H9 (cell line): ENCODE data around the gene ERI3. TPM values are rescaled to one million over a fixed set of nuclear protein-coding genes. Genes with fewer than 3 reads are reported as not detected.

ENCODE experiments used
- DNase-seq: peaks from one replicate; pipeline ENCODE4 v3.0.0-alpha.2; 2017
- H2AFZ ChIP-seq: one replicate; pipeline ENCODE4 v1.6.1; 2013; ENCODE audit warnings: mild to moderate bottlenecking, low read length, control low read depth, moderate library complexity
- H2AK5ac ChIP-seq: 2 replicates; pipeline ENCODE4 v1.6.1; 2013; ENCODE audit warnings: low read length, control low read depth, mixed read lengths; ENCODE audit not compliant: insufficient read length
- H2BK120ac ChIP-seq: one replicate; pipeline ENCODE4 v1.6.1; 2013; ENCODE audit warnings: low read depth, mild to moderate bottlenecking, low read length, control low read depth, inconsistent platforms; ENCODE audit not compliant: poor library complexity, severe bottlenecking
- H2BK12ac ChIP-seq: 2 replicates; pipeline ENCODE4 v1.6.1; 2013; ENCODE audit warnings: low read length, control low read depth, mixed read lengths, low read depth; ENCODE audit not compliant: insufficient read length
- H2BK15ac ChIP-seq: 2 replicates; pipeline ENCODE4 v1.6.1; 2013; ENCODE audit warnings: low read depth, low read length, control low read depth
- H2BK20ac ChIP-seq: one replicate; pipeline ENCODE4 v1.6.1; 2013; ENCODE audit warnings: low read depth, mild to moderate bottlenecking, low read length, control low read depth, inconsistent platforms; ENCODE audit not compliant: poor library complexity, severe bottlenecking
- H2BK5ac ChIP-seq: 2 replicates; pipeline ENCODE4 v1.6.1; 2013; ENCODE audit warnings: low read length, control low read depth, mixed read lengths; ENCODE audit not compliant: insufficient read length
- H3K14ac ChIP-seq: 2 replicates; pipeline ENCODE4 v1.6.1; 2013; ENCODE audit warnings: low read length, control low read depth; ENCODE audit not compliant: insufficient read depth
- H3K18ac ChIP-seq: 2 replicates; pipeline ENCODE4 v1.6.1; 2013; ENCODE audit warnings: low read depth, mild to moderate bottlenecking, mixed read lengths, low read length, control low read depth; ENCODE audit not compliant: insufficient read length
- H3K23ac ChIP-seq: 2 replicates; pipeline ENCODE4 v1.6.1; 2013; ENCODE audit warnings: low read length, control low read depth, mixed read lengths, low read depth; ENCODE audit not compliant: insufficient read length
- H3K23me2 ChIP-seq: 2 replicates; pipeline ENCODE4 v1.6.1; 2013; ENCODE audit warnings: low read depth, mild to moderate bottlenecking, mixed read lengths, low read length, control low read depth; ENCODE audit not compliant: insufficient read length, poor library complexity, severe bottlenecking
- H3K27ac ChIP-seq: 2 replicates; pipeline ENCODE4 v1.5.1; 2013; ENCODE audit warnings: low read length, control low read depth, mixed read lengths, low read depth; ENCODE audit not compliant: insufficient read length
- H3K27me3 ChIP-seq: 2 replicates; pipeline ENCODE4 v1.6.1; 2013; ENCODE audit warnings: low read length, control low read depth, inconsistent platforms; ENCODE audit not compliant: insufficient read depth
- H3K4ac ChIP-seq: 2 replicates; pipeline ENCODE4 v1.6.1; 2013; ENCODE audit warnings: low read depth, mild to moderate bottlenecking, control low read depth, inconsistent platforms, low read length, moderate library complexity
- H3K4me1 ChIP-seq: 2 replicates; pipeline ENCODE4 v1.6.1; 2013; ENCODE audit warnings: low read length, control low read depth, inconsistent platforms; ENCODE audit not compliant: insufficient read depth
- H3K4me2 ChIP-seq: 2 replicates; pipeline ENCODE4 v1.6.1; 2013; ENCODE audit warnings: low read length, control low read depth, mixed read lengths; ENCODE audit not compliant: insufficient read length, insufficient read depth
- H3K56ac ChIP-seq: 2 replicates; pipeline ENCODE4 v1.6.1; 2013; ENCODE audit warnings: low read depth, mild to moderate bottlenecking, mixed read lengths, low read length, control low read depth; ENCODE audit not compliant: insufficient read length
- H3K79me1 ChIP-seq: 2 replicates; pipeline ENCODE4 v1.6.1; 2013; ENCODE audit warnings: low read depth, mild to moderate bottlenecking, moderate library complexity, low read length, control low read depth, inconsistent platforms; ENCODE audit not compliant: insufficient read depth, poor library complexity, severe bottlenecking
- H3K79me2 ChIP-seq: 2 replicates; pipeline ENCODE4 v1.6.1; 2013; ENCODE audit warnings: low read length, control low read depth, inconsistent platforms; ENCODE audit not compliant: insufficient read depth
- H3K9ac ChIP-seq: 2 replicates; pipeline ENCODE4 v1.6.1; 2013; ENCODE audit warnings: low read length, control low read depth, mixed read lengths; ENCODE audit not compliant: insufficient read length; ENCODE audit errors: extremely low read depth
- H3K9me3 ChIP-seq: one replicate; pipeline ENCODE4 v1.6.1; 2013; ENCODE audit warnings: low read depth, low read length, inconsistent platforms; ENCODE audit not compliant: control insufficient read depth
- H3T11ph ChIP-seq: one replicate; pipeline ENCODE4 v1.6.1; 2013; ENCODE audit warnings: mild to moderate bottlenecking, low read length, control low read depth, inconsistent platforms
- H4K20me1 ChIP-seq: one replicate; pipeline ENCODE4 v1.6.1; 2013; ENCODE audit not compliant: control insufficient read depth, insufficient read length, insufficient read depth
- H4K5ac ChIP-seq: 2 replicates; pipeline ENCODE4 v1.6.1; 2013; ENCODE audit warnings: low read depth, mild to moderate bottlenecking, mixed read lengths, low read length, control low read depth; ENCODE audit not compliant: insufficient read length
- H4K8ac ChIP-seq: replicated peaks from 2 replicates; pipeline ENCODE4 v1.6.1; 2013; ENCODE audit warnings: low read length, control low read depth, mixed read lengths, low read depth; ENCODE audit not compliant: insufficient read length
- H4K91ac ChIP-seq: 2 replicates; pipeline ENCODE4 v1.6.1; 2013; ENCODE audit warnings: low read depth, mild to moderate bottlenecking, moderate library complexity, mixed read lengths, low read length, control low read depth; ENCODE audit not compliant: insufficient read length
- H3K27ac Mint-ChIP-seq, 3 experiments: 2 replicates in 2 of 3; 3 replicates in 1 of 3; pipeline ENCODE4 v1.8.0; 2020 to 2021; ENCODE audit warnings: mixed read lengths in 3 of 3, mild to moderate bottlenecking in 1 of 3, moderate library complexity in 1 of 3
- H3K27me3 Mint-ChIP-seq: 2 replicates; pipeline ENCODE4 v1.8.0; 2021; ENCODE audit warnings: low read depth, mild to moderate bottlenecking, moderate library complexity, mixed read lengths
- H3K36me3 Mint-ChIP-seq, 3 experiments: 2 replicates in 2 of 3; 3 replicates in 1 of 3; pipeline ENCODE4 v1.8.0; 2020 to 2021; ENCODE audit warnings: low read depth in 3 of 3, mixed read lengths in 3 of 3; ENCODE audit not compliant: insufficient read depth in 1 of 3
- H3K4me1 Mint-ChIP-seq, 2 experiments: 2 replicates each; pipeline ENCODE4 v1.8.0; 2020; ENCODE audit warnings: mixed read lengths in 2 of 2
- H3K4me3 Mint-ChIP-seq, 2 experiments: 2 replicates in 1 of 2; 3 replicates in 1 of 2; pipeline ENCODE4 v1.8.0; 2020 to 2021; ENCODE audit warnings: mild to moderate bottlenecking in 2 of 2, mixed read lengths in 2 of 2, moderate library complexity in 1 of 2
- H3K9me3 Mint-ChIP-seq, 2 experiments: 2 replicates in 1 of 2; 3 replicates in 1 of 2; pipeline ENCODE4 v1.8.0; 2020; ENCODE audit warnings: mild to moderate bottlenecking in 2 of 2, mixed read lengths in 2 of 2, moderate library complexity in 1 of 2
- WGBS: extraction: QIAGEN DNeasy Blood & Tissue Kit; methylation state at CpG from one replicate; pipeline ENCODE4 v1.1.7; 2013; ENCODE audit warnings: missing lambda C conversion rate, low lambda C conversion rate, mixed read lengths; ENCODE audit not compliant: insufficient read length; ENCODE audit errors: extremely low coverage; 5-methylcytosine and 5-hydroxymethylcytosine counted together
- total RNA-seq: library from RNA; stranded (reverse); gene quantifications from 2 replicates; pipeline ENCODE4 v1.2.1, GENCODE V29; 2021
- TF ChIP-seq, protein P1 (sequence below): fragments of 200-600 bp; sonication (generic); conservative IDR thresholded peaks from 3 replicates; pipeline ENCODE4 v1.8.0; 2021; ENCODE audit warnings: antibody characterized with exemption, mild to moderate bottlenecking

ERI3 gene
- total RNA-seq, 1 experiment from 2014 or later = 61.6 TPM

DNA sequence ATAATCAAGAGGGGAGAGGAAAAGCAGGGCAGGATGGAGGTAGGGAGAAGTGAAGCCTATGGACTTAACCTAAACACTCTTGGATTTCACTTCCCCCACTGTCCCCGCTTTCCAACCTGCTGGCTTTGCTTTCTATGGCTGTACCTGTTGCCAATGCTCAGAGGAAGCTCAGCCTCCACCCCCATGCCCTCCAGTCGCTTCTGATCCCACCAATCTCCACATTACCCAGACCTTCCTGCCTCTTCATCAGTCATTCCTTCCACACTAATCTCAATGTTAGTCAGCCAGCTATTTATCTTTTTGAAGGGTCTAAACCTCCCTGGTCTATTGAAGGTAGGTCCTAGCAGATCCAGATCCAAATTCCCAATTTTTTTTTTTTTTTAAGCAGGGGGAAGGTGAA is 24.1 kb downstream of the ERI3 start:
- Histone ChIP-seq H3K4me2 (no peak overlapping the region), H4K8ac (no peak overlapping the region), H3K23ac (no peak overlapping the region), H3K9me3 (no peaks in the 10 kb centered on the region), H2AK5ac (no peak overlapping the region), H3K4me1 (peaks cover 15% of the 10 kb centered on the region), H3K79me1 (no peaks in the 10 kb centered on the region), H3K14ac (no peak overlapping the region), H4K5ac (no peak overlapping the region), H3K9ac (no peak overlapping the region), H3K56ac (no peak overlapping the region), H3T11ph (no peak overlapping the region), H3K18ac (no peak overlapping the region), H3K23me2 (no peaks in the 10 kb centered on the region), H2BK5ac (no peak overlapping the region), H2AFZ (no peak overlapping the region), H4K20me1 (no peaks in the 10 kb centered on the region), H2BK15ac (no peak overlapping the region), H2BK120ac (no peak overlapping the region), H3K27me3 (no peaks in the 10 kb centered on the region), H3K27ac (no peak overlapping the region), H2BK12ac (no peak overlapping the region), H2BK20ac (no peak overlapping the region), H4K91ac (no peak overlapping the region), H3K79me2 (no peaks in the 10 kb centered on the region), H3K4ac (no peak overlapping the region)
- DNase-seq = no peak
- H3K4me3 Mint-ChIP-seq = no peak overlapping the region; a peak in 1 of 5 replicates
- H3K27me3 Mint-ChIP-seq = no peaks in the 10 kb centered on the region
- TF ChIP-seq, protein P1, sequence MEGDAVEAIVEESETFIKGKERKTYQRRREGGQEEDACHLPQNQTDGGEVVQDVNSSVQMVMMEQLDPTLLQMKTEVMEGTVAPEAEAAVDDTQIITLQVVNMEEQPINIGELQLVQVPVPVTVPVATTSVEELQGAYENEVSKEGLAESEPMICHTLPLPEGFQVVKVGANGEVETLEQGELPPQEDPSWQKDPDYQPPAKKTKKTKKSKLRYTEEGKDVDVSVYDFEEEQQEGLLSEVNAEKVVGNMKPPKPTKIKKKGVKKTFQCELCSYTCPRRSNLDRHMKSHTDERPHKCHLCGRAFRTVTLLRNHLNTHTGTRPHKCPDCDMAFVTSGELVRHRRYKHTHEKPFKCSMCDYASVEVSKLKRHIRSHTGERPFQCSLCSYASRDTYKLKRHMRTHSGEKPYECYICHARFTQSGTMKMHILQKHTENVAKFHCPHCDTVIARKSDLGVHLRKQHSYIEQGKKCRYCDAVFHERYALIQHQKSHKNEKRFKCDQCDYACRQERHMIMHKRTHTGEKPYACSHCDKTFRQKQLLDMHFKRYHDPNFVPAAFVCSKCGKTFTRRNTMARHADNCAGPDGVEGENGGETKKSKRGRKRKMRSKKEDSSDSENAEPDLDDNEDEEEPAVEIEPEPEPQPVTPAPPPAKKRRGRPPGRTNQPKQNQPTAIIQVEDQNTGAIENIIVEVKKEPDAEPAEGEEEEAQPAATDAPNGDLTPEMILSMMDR = no peak
- WGBS = no CpG with 5 or more reads among the region's 2 CpGs
- no peaks in the 10 kb centered on the region for H3K9me3 Mint-ChIP-seq
- peaks cover 29 to 39% of the 10 kb centered on the region in 2 experiments for H3K4me1 Mint-ChIP-seq
- no peak overlapping the region; a peak in 1 of 7 replicates for H3K27ac Mint-ChIP-seq
- peaks cover 2 to 28% (median 17%) of the 10 kb centered on the region in 3 experiments; a peak in 6 of 7 replicates for H3K36me3 Mint-ChIP-seq
